H1 (cell line): ENCODE data around the gene OR10A4. TPM values are rescaled to one million over a fixed set of nuclear protein-coding genes. Genes with fewer than 3 reads are reported as not detected.

Source experiments
- polyA plus RNA-seq, 7 experiments: library from polyadenylated mRNA; depleted of rRNA in 3 of 7; stranded (reverse) in 5 of 7; unstranded in 2 of 7; fragments of >200 nt in 5 of 7; fragments of 200-250 nt in 2 of 7; gene quantifications; 1 replicate in 5 of 7; 2 replicates in 1 of 7; 4 replicates in 1 of 7; pipeline versions ENCODE4 v1.2.1 to v1.2.3, GENCODE V29; 2011 to 2013; ENCODE audit warnings: missing spikeins in 2 of 7, mixed read lengths in 2 of 7
- total RNA-seq: library from RNA; stranded (reverse); fragmentation: NEBNext Ultra II Directional; extraction: Animal tissue kit (Norgen Biotek cat#: 25700); gene quantifications from 2 replicates; pipeline ENCODE4 v1.2.1, GENCODE V29; 2021

OR10A4 gene
- total and polyA plus RNA-seq, 2 of the 8 experiments (the other 6 are each of a cell fraction or from before 2014, with no cell fraction given) = not detected

Other genes starting within 250 kb of the OR10A4 start
- gene DCHS1, start 220.8 kb upstream of the OR10A4 start, total RNA-seq = 10.5 and 11.3 TPM in 2 replicates
- gene DCHS1, start 220.8 kb upstream of the OR10A4 start, polyA plus RNA-seq (2011; rRNA removed) = 8.2 and 8.9 TPM in 2 replicates
- 70.5 and 71.7 TPM in 2 replicates for gene MRPL17, start 193.3 kb upstream of the OR10A4 start, total RNA-seq
- 44.5 and 55.7 TPM in 2 replicates for gene MRPL17, start 193.3 kb upstream of the OR10A4 start, polyA plus RNA-seq (2011; rRNA removed)
- 0.17 and 0.22 TPM in 2 replicates for gene OR2AG2, start 104.6 kb upstream of the OR10A4 start, total RNA-seq
- 0.49 and 0.74 TPM in 2 replicates for gene OR2AG2, start 104.6 kb upstream of the OR10A4 start, polyA plus RNA-seq (2011; rRNA removed)
- gene OR2AG1, start 93.6 kb upstream of the OR10A4 start, total RNA-seq = not detected in 2 replicates
- not detected in 2 replicates for gene OR2AG1, start 93.6 kb upstream of the OR10A4 start, polyA plus RNA-seq (2011; rRNA removed)
- 0.10 and 0.20 TPM in 2 replicates for gene OR6A2, start 76.9 kb upstream of the OR10A4 start, total RNA-seq
- 0.14 TPM in 2 replicates for gene OR6A2, start 76.9 kb upstream of the OR10A4 start, polyA plus RNA-seq (2011; rRNA removed)
- not detected in 2 replicates for gene OR10A5, start 30.9 kb upstream of the OR10A4 start, total RNA-seq
- gene OR10A5, start 30.9 kb upstream of the OR10A4 start, polyA plus RNA-seq (2011; rRNA removed) = not detected in 2 replicates
- not detected in 2 replicates for gene OR10A2, start 13.6 kb upstream of the OR10A4 start, total RNA-seq
- gene OR10A2, start 13.6 kb upstream of the OR10A4 start, polyA plus RNA-seq (2011; rRNA removed) = not detected in 2 replicates
- gene OR2D2, start 15.9 kb downstream of the OR10A4 start, total RNA-seq = 0.29 TPM in 1 of 2 replicates, not detected in the other
- 0.08 and 0.15 TPM in 2 replicates for gene OR2D2, start 15.9 kb downstream of the OR10A4 start, polyA plus RNA-seq (2011; rRNA removed)
- gene OR2D3, start 44.4 kb downstream of the OR10A4 start, total RNA-seq = not detected in 2 replicates
- gene OR2D3, start 44.4 kb downstream of the OR10A4 start, polyA plus RNA-seq (2011; rRNA removed) = not detected in 2 replicates
- gene ZNF215, start 49.8 kb downstream of the OR10A4 start, total RNA-seq = 17.1 and 17.9 TPM in 2 replicates
- gene ZNF215, start 49.8 kb downstream of the OR10A4 start, polyA plus RNA-seq (2011; rRNA removed) = 4.3 and 6.4 TPM in 2 replicates
- gene ZNF214, start 143.7 kb downstream of the OR10A4 start, total RNA-seq = 3.2 and 5.0 TPM in 2 replicates
- 0.71 and 0.80 TPM in 2 replicates for gene ZNF214, start 143.7 kb downstream of the OR10A4 start, polyA plus RNA-seq (2011; rRNA removed)
- gene NLRP14, start 143.9 kb downstream of the OR10A4 start, total RNA-seq = 0.08 TPM in 1 of 2 replicates, not detected in the other
- 0.02 and 0.05 TPM in 2 replicates for gene NLRP14, start 143.9 kb downstream of the OR10A4 start, polyA plus RNA-seq (2011; rRNA removed)
- gene RBMXL2, start 212.4 kb downstream of the OR10A4 start, total RNA-seq = not detected in 2 replicates
- not detected in 2 replicates for gene RBMXL2, start 212.4 kb downstream of the OR10A4 start, polyA plus RNA-seq (2011; rRNA removed)